Spleen (tissue), 11 donors: ENCODE measurements around the gene NR2C2. TPM values are rescaled to one million over a fixed set of nuclear protein-coding genes. Genes with fewer than 3 reads are reported as not detected.

ENCODE experiments used
- DNase-seq: peaks from one replicate; pipeline ENCODE4 v3.0.0-alpha.2; 2020
- H3K27ac ChIP-seq, 8 donors: fragments of 200-600 bp; sonication (generic) in 7 of 8; 1 replicate in 4 of 8; 2 replicates in 4 of 8; pipeline versions ENCODE4 v1.5.0 to v1.8.0; 2016 to 2021; ENCODE audit warnings: inconsistent platforms in 4 of 8, mild to moderate bottlenecking in 4 of 8, moderate library complexity in 1 of 8
- H3K27me3 ChIP-seq, 7 donors: fragments of 200-600 bp; sonication (generic) in 6 of 7; replicated peaks in 1 of 7; 1 replicate in 4 of 7; 2 replicates in 3 of 7; pipeline versions ENCODE4 v1.5.0 to v1.8.0; 2016 to 2021; ENCODE audit warnings: inconsistent platforms in 3 of 7, mild to moderate bottlenecking in 1 of 7
- H3K36me3 ChIP-seq, 6 donors: fragments of 200-600 bp; sonication (generic) in 5 of 6; 1 replicate in 4 of 6; 2 replicates in 2 of 6; pipeline versions ENCODE4 v1.5.0 to v1.8.0; 2016 to 2021; ENCODE audit warnings: inconsistent platforms in 2 of 6
- H3K4me1 ChIP-seq, 6 donors: fragments of 200-600 bp; sonication (generic) in 5 of 6; 1 replicate in 3 of 6; 2 replicates in 3 of 6; pipeline versions ENCODE4 v1.5.0 to v1.8.0; 2016 to 2021; ENCODE audit warnings: inconsistent platforms in 3 of 6
- H3K4me3 ChIP-seq, 8 donors: fragments of 200-600 bp; sonication (generic) in 7 of 8; 1 replicate in 4 of 8; 2 replicates in 4 of 8; pipeline versions ENCODE4 v1.5.0 to v1.8.0; 2016 to 2021; ENCODE audit warnings: inconsistent platforms in 4 of 8, mild to moderate bottlenecking in 4 of 8, moderate library complexity in 2 of 8
- H3K9me3 ChIP-seq, 8 donors: fragments of 200-600 bp; sonication (generic) in 7 of 8; 1 replicate in 4 of 8; 2 replicates in 4 of 8; pipeline versions ENCODE4 v1.5.0 to v1.8.0; 2016 to 2021; ENCODE audit warnings: inconsistent platforms in 4 of 8
- POLR2A ChIP-seq, 3 donors: fragments of 450-650 bp; IDR thresholded peaks; one replicate each; pipeline ENCODE4 v1.5.1; 2017; ENCODE audit warnings: antibody characterized with exemption in 3 of 3, mild to moderate bottlenecking in 1 of 3
- POLR2AphosphoS5 ChIP-seq, 3 donors: sonication (generic); formaldehyde crosslinking; IDR thresholded peaks; one replicate each; pipeline ENCODE4 v1.5.1; 2017; ENCODE audit warnings: antibody characterized with exemption in 3 of 3
- WGBS, 5 donors: extraction: QIAGEN DNeasy Blood & Tissue Kit in 3 of 5; methylation state at CpG; one replicate each; pipeline versions ENCODE4 v1.1.5 to v1.1.7; 2013 to 2018; 5-methylcytosine and 5-hydroxymethylcytosine counted together
- intact Hi-C: fragments of 100-400 bp; cut with DNase I; formaldehyde crosslinking; loops from one replicate; pipeline ENCODE4 v1.15.0; 2023; ENCODE audit warnings: low total_unique reads
- polyA plus RNA-seq, 3 donors: library from polyadenylated mRNA; stranded (reverse); fragments of 200-250 nt; gene quantifications; one replicate each; pipeline ENCODE4 v1.2.1, GENCODE V29; 2013
- total RNA-seq, 7 donors: library from RNA; depleted of rRNA in 3 of 7; stranded (reverse); fragments of >200 nt in 3 of 7; fragmentation: NEBNext Ultra II Directional in 4 of 7; extraction: Animal tissue kit (Norgen Biotek cat#: 25700) in 4 of 7; gene quantifications; one replicate each; pipeline versions ENCODE4 v1.1.0 to v1.2.1, GENCODE V29; 2016 to 2021
- TF ChIP-seq, protein P1 (sequence below), 11 experiments: fragments of 200-600 bp in 7 of 11; fragments of 450-650 bp in 4 of 11; sonication (generic) in 4 of 11; IDR thresholded peaks in 8 of 11; conservative IDR thresholded peaks in 3 of 11; 1 replicate in 7 of 11; 2 replicates in 4 of 11; pipeline versions ENCODE4 v1.4.0 to v1.8.0; 2016 to 2021; ENCODE audit warnings: antibody characterized with exemption in 11 of 11, inconsistent platforms in 4 of 11, mild to moderate bottlenecking in 1 of 11
- donor health status: healthy with polysubstance abuse.
- donor health status: DM: no; HTN: no; CAD: no; lungs with moderate emphysema.
- donor health status: DM: no; HTN: no; CAD: no.
- donor health status: Bipolar disorder and iron deficiency.
- donor health status: healthy.
- donor health status: DM: no; HTN: no; CAD: no.
- donor health status: DM: yes; HTN: yes; CAD: no.

The NR2C2 gene
- total and polyA plus RNA-seq, 10 donors, result 7.2 to 75.5 (median 60.2) TPM

DNA sequence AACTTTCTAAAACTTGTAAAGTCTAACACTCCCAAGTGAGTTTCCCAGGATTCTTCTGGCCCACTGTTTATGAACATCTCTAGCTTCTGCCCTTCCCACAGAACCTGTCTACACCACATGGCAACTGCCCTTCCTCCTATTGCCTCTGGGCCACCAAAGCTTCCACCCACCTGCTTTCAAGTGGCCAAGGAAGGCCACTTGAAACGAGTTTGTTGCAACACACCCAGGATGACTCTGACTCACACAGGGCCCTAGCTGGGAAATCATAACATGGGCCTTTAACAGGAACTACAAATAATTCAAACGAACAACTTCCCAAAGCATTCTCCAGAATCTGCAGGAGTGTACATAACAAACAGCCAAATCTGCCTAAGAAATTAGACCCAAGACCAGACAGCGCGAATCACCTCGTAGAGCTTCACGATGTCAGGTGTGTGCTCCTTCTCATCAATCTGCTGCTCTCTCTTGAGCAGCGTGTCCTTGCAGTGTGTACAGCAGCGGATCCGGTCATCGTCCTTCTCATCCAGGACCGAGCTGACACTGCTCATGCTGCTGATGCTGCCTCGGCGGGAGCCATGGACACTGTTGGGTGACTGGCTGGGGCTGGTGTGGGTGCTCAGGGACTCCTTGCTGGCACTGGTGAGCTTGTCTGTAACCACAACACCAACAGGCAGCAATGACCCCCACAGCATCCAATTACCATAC, 134.7 kb downstream of the NR2C2 start:
- no peak overlapping the region for H3K4me3 ChIP-seq
- intact Hi-C loops, result no loop called here

DNA sequence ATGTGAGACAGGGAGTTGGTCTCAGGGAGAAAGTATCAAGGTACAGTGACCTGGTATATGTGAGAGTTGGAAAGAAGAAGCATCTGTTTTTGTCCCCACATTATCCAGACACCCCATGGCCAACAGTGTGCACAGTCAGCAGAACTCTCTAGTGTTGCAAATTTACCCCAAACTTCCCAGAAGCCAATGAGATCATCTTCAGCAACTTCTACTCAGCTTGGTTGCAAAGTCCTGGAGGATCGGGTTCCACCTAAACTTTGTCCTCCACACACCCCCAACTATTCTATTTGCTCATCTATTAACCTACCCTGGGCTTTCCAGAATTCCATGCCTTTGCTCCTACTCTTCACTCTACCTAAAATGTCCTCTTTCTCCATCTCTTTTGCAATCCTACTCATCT, 135.9 kb downstream of the NR2C2 start:
- Histone ChIP-seq H3K4me1 (no peaks in the 10 kb centered on the region), H3K9me3 (no peaks in the 10 kb centered on the region), H3K4me3 (no peak overlapping the region), H3K27me3 (no peaks in the 10 kb centered on the region), H3K27ac (no peak overlapping the region), H3K36me3 (peaks cover 17 to 100% (median 93%) of the 10 kb centered on the region in 6 donors)
- WGBS, 5 donors, result 89 to 100% (median 95%) methylated on average over 1 of the region's 1 CpG
- intact Hi-C loops, result no loop called here
- TF ChIP-seq POLR2A (IDR thresholded peaks at IDR 0.05) (no peak), POLR2AphosphoS5 (IDR thresholded peaks at IDR 0.05) (no peak)
- TF ChIP-seq, protein P1, sequence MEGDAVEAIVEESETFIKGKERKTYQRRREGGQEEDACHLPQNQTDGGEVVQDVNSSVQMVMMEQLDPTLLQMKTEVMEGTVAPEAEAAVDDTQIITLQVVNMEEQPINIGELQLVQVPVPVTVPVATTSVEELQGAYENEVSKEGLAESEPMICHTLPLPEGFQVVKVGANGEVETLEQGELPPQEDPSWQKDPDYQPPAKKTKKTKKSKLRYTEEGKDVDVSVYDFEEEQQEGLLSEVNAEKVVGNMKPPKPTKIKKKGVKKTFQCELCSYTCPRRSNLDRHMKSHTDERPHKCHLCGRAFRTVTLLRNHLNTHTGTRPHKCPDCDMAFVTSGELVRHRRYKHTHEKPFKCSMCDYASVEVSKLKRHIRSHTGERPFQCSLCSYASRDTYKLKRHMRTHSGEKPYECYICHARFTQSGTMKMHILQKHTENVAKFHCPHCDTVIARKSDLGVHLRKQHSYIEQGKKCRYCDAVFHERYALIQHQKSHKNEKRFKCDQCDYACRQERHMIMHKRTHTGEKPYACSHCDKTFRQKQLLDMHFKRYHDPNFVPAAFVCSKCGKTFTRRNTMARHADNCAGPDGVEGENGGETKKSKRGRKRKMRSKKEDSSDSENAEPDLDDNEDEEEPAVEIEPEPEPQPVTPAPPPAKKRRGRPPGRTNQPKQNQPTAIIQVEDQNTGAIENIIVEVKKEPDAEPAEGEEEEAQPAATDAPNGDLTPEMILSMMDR (IDR thresholded peaks at IDR 0.05 in 8 of 11, conservative IDR thresholded peaks at IDR 0.05 in 3 of 11), result no peak
- no peak for DNase-seq

More for the DNA sequence above, 134.7 kb downstream of the NR2C2 start:
- peak in 1 of 3 donors; percentile 12 for TF ChIP-seq POLR2AphosphoS5 (IDR thresholded peaks at IDR 0.05)
- no peak for TF ChIP-seq POLR2A (IDR thresholded peaks at IDR 0.05)
- Histone ChIP-seq H3K4me1 (no peaks in the 10 kb centered on the region), H3K27me3 (no peaks in the 10 kb centered on the region), H3K27ac (peak overlapping the region in 2 of 8 donors; percentile 2 to 12), H3K36me3 (peaks cover 18 to 100% (median 96%) of the 10 kb centered on the region in 6 donors), H3K9me3 (no peaks in the 10 kb centered on the region)
- no peak for DNase-seq
- WGBS, 5 donors, result 87 to 93% (median 88%) methylated on average over 11 to 13 of the region's 13 CpGs

GRCh38 chr3:15086263-15086662, 138.9 kb downstream of the NR2C2 start:
- no peaks in the 10 kb centered on the region for H3K4me1 ChIP-seq
- DNase-seq, result no peak
- intact Hi-C loops, result no loop called here
- H3K4me3 ChIP-seq, result no peak overlapping the region
- WGBS, 5 donors, result 96 to 100% (median 98%) methylated on average over 2 of the region's 2 CpGs
- H3K27ac ChIP-seq, result no peak overlapping the region
- no peaks in the 10 kb centered on the region for H3K9me3 ChIP-seq
- H3K27me3 ChIP-seq, result no peaks in the 10 kb centered on the region
- no peak for TF ChIP-seq POLR2AphosphoS5 (IDR thresholded peaks at IDR 0.05)
- TF ChIP-seq POLR2A (IDR thresholded peaks at IDR 0.05), result no peak
- TF ChIP-seq, protein P1 (IDR thresholded peaks at IDR 0.05 in 8 of 11, conservative IDR thresholded peaks at IDR 0.05 in 3 of 11), result no peak
- H3K36me3 ChIP-seq, result peaks cover 5 to 100% (median 87%) of the 10 kb centered on the region in 6 donors

- no peaks in the 10 kb centered on the region for H3K27me3 ChIP-seq
- H3K4me3 ChIP-seq, result no peak overlapping the region
- intact Hi-C loops, result no loop called here
- H3K27ac ChIP-seq, result no peak overlapping the region
- no peaks in the 10 kb centered on the region for H3K9me3 ChIP-seq
- TF ChIP-seq POLR2AphosphoS5 (IDR thresholded peaks at IDR 0.05) (no peak), POLR2A (IDR thresholded peaks at IDR 0.05) (no peak)
- TF ChIP-seq, protein P1 (IDR thresholded peaks at IDR 0.05 in 8 of 11, conservative IDR thresholded peaks at IDR 0.05 in 3 of 11), result no peak
- 83 to 94% (median 86%) methylated on average over 2 of the region's 2 CpGs for WGBS, 5 donors
- DNase-seq, result no peak
- H3K4me1 ChIP-seq, result no peaks in the 10 kb centered on the region
- peaks cover 3 to 100% (median 85%) of the 10 kb centered on the region in 6 donors for H3K36me3 ChIP-seq
These were observed 139.3 kb downstream of the NR2C2 start for GRCh38 chr3:15086699-15087098.
